ENCODE results near the gene FERMT1.

DNA sequence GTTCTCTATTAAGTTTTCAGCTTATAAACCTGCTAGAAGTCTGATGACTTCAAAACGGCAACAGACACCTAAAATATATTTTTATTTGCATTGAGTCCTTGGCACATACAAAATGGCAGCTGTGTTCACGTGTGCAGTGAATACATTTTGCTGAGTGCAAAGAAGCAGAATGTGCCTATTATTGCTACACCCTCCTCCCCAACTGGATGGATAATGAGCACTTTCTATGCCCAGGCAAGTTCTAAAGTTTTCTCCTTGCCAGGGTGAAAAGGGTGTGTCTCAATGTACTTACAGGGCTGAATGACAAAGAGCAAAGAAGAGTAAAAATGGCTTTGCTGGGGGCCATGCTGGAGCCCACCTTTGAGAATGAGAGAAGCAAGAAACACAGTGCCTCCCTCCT, 4.0 kb upstream of the FERMT1 start:
- TF ChIP-seq EZH2 (IDR thresholded peaks at IDR 0.05; ENCODE audit: borderline replicate concordance, insufficient read depth, low read depth, low read length, poor library complexity, severe bottlenecking) = no peak
- TF ChIP-seq, protein P1, sequence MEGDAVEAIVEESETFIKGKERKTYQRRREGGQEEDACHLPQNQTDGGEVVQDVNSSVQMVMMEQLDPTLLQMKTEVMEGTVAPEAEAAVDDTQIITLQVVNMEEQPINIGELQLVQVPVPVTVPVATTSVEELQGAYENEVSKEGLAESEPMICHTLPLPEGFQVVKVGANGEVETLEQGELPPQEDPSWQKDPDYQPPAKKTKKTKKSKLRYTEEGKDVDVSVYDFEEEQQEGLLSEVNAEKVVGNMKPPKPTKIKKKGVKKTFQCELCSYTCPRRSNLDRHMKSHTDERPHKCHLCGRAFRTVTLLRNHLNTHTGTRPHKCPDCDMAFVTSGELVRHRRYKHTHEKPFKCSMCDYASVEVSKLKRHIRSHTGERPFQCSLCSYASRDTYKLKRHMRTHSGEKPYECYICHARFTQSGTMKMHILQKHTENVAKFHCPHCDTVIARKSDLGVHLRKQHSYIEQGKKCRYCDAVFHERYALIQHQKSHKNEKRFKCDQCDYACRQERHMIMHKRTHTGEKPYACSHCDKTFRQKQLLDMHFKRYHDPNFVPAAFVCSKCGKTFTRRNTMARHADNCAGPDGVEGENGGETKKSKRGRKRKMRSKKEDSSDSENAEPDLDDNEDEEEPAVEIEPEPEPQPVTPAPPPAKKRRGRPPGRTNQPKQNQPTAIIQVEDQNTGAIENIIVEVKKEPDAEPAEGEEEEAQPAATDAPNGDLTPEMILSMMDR (IDR thresholded peaks at IDR 0.05) = no peak

Measured in B cell (primary cell).